Midbrain (tissue), 1 donor: Measurements from ENCODE around the gene ACOT8.
"Not testable (repeated sequence)": the region's sequence is repeated elsewhere in the genome, so short reads cannot be mapped to it uniquely, and the experiment has no call there.

Experiments used
- DNase-seq: peaks from one replicate; lab custom pipeline; 2025; lab: John Stamatoyannopoulos, UW

Gene ACOT8

GRCh38 chr20:45827030-45827652 lies 30.1 kb downstream of the ACOT8 start, which contains the start of gene TNNC2:
TNNC2 (minus strand) TSS chr20:45827312; CDS start chr20:45827248, 64 bp downstream.
- no peak for DNase-seq

DNA sequence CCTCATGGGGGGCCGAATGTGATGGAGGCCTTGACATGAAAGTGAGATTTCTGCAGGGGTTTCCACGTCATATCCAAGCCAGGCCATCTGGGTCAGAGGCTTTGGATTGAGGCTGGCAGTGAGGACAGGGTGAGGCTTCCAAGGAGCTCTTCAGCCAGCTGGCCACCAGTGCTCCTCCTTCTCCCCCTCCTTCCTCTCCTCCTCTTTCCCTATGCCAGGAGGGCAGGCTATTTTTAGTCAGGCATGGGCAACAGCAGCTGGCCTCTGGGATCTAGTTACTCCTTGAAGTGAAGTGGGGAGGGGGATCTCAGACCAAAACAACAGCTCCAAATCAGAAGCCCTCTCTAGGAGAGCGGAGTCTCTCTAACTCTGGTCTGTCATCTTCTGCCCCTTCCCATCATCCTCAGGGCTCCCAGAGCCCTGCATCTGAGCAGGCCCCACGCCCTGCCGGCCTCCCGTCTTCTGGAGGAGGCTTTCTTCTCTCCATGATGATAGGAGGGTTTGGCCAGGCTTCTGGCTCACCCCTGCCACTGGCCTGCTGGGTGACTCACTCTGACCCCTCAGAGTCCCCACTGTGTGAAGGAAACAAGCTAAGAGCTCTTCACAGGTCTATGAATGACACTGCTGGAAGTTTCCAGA lies 30.7 kb downstream of the ACOT8 start:
- DNase-seq: no peak

GRCh38 chr20:45823949-45824835 lies 33.0 kb downstream of the ACOT8 start:
- no peak for DNase-seq

DNA sequence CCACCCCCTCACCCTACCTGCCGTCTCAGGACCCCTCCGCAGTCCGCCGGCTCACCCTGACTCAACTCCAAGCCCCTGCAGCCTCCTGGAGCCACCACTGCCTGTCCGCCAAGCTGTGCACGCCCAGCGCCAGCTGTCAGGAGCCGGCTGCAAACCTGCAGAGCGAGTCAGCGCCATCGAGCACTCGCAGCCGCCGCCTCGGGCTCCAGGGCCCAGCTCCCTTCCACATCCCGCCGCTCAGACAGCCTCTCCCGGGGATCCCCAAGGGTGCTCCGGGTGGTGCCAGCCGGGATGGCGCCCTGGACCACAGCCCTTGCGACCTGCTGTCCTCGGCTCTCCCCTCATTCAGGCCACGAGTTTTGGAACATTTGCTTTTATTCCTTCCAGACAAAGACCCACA lies 34.3 kb downstream of the ACOT8 start:
- no peak for DNase-seq

- no peak for DNase-seq
Observed at GRCh38 chr20:45821947-45822346, 35.2 kb downstream of the ACOT8 start.

DNA sequence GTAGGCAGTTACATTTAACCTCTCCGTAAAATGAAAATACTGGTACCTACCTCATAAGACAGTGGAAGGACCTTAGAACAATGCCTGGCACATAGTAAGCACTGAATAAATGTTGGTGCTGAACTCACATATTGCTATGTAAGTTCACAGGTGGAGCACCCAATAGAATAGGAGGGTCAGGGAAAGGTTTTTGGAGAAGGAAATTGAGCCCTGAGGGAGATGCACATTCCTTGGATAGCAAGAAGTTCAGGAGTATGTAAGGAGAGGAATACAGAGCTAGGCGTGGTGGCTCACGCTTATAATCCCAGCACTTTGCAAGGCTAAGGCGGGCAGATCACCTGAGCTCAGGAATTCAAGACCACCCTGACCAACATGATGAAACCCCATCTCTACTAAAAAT lies 37.7 kb downstream of the ACOT8 start:
- no peak for DNase-seq

GRCh38 chr20:45818239-45818638 lies 39.0 kb downstream of the ACOT8 start:
- no peak for DNase-seq

DNA sequence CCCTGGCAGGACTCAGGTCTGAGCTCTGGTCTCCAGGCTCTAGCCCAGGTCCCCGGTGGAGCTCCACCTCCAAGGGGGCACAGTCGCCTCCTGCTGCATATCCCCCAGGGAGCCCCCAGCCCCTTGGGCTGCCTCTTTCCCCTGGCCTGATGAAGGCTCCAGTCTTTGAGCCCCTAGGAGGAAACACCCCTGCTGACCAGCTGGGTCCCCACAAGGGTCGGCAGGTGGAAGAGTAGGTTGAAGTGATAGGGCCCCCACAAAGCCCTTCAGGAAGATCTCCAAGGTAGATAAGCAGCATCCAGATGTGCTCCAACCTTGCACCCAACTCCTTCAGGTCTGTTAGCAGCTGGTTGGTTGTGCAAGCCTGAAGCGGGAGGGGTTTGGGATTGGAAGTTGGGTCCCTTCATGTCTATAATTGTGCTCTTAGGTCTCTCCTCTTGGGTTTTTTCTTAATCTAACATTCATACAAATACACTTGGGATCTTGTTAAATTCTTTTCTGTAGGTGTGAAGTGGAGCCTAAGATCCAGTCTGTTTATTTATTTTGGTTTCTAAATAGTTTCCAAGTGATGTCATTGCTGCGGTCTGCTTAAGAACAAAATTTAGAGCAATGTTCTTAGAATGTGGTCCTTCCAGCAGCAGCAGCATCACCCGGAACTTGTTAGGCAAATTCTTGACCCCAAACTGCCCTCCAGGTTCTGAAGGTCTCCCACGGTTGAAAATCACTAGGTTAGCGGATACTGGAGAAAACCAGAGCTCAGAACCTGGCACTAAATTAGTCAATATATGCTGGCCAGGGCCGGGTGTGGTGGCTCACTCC lies 39.6 kb downstream of the ACOT8 start:
- no peak for DNase-seq

GRCh38 chr20:45816951-45817350 lies 40.2 kb downstream of the ACOT8 start:
- no peak for DNase-seq

- DNase-seq: no peak
Observed at GRCh38 chr20:45814314-45814713, 42.9 kb downstream of the ACOT8 start.

- no peak for DNase-seq
Observed at GRCh38 chr20:45813489-45813888, 43.7 kb downstream of the ACOT8 start.

GRCh38 chr20:45813006-45813340 lies 44.2 kb downstream of the ACOT8 start:
- DNase-seq: no peak

DNA sequence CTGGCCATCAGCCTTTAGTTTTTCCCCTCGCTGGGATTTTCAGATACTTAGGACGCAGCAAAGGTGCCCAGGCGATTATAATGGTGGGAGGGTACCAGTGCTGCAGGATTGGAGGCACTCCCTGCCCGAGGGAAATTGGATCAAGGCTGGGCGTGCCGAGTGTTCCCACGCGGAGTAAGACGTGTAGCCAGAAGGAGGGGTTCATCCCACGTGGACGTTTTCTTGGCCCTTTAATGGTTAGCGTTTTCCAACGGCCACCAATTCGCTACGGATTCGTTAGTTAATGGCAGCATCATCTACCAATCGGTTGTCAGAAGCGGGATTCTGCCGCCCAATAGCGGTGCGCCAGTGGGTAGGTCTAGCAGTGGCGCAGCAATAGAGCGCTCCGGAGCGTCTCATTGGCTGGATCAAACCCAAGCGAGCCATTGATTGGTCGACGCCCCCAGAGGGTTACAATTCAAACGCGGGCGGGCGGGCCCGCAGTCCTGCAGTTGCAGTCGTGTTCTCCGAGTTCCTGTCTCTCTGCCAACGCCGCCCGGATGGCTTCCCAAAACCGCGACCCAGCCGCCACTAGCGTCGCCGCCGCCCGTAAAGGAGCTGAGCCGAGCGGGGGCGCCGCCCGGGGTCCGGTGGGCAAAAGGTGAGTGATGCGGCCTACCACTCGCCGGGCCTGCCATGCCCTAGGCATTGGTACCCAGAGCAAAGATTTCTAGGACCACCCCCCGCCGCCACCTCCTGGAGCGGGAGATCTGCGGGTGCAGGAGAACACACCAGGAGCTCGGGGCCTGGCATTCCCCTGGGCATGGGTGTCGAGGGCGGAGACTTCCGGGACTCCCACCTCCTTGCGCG lies 44.8 kb downstream of the ACOT8 start, which contains the start of gene UBE2C:
Gene UBE2C, plus strand, starts transcription at position 488 of the 849 bp plus-strand sequence. Its CDS starts 52 bp downstream, at position 540.
- DNase-seq: peak; percentile 99

DNA sequence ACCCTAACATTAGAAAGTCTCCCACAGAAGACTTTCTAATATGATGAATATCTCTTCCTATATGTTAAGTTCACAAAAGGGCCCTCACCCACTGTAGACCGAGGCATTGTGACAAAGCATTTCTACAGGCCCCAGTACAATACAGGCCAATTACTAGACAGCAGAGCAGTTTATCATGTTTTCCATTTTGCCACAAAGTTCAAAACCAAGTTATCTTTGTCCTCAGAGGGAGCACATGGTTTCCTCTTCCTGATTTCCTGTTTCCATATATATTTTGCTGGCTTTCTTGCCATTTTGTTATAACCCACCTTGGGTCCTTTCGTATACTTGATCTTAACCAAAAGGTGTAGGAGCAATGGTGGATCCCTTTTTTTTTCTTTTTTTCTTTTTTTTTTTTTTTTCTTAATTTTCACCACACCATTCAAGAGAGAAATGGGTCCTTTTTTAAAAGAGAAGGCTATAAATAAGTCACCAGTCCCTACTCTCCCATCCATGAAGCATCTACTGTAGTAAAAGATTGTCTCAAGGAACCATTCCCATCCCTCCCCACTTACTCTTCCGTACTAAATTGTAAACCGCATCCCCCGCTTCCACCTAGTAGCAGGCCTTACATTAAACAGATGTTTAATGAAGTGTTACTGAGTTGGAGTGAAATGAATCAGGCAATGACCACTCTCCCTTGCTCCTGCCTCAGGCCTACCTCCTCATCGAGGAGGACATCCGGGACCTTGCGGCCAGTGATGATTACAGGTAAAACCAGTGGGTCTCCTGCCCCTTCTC lies 46.8 kb downstream of the ACOT8 start:
- no peak for DNase-seq

DNA sequence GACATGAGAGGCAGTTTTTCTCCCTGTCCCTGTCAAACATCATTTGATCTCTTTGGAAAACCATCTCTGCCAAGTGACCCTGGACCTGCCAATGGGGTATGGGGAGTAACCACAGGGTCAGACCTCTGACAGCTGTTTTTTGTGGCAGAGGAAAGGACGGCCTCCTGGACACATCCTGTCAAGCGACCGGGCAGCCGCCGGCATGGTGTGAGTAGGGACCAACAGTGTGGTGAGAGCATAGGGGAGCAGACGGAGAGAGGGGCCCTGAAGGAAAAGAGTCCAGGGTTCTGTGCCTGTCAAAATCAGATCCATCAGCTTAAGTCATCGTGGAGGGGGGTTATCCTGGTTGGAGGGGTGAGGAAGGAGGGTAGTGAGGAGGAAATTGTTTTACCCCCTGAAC lies 55.3 kb downstream of the ACOT8 start:
- no peak for DNase-seq

- DNase-seq: peak; percentile 19
Observed at GRCh38 chr20:45798935-45799642, 58.1 kb downstream of the ACOT8 start.

- not testable (repeated sequence) for DNase-seq
Observed at GRCh38 chr20:45797955-45798354, 59.2 kb downstream of the ACOT8 start.

- not testable (repeated sequence) for DNase-seq
Observed at GRCh38 chr20:45797510-45797909, 59.7 kb downstream of the ACOT8 start.

- no peak for DNase-seq
Observed at GRCh38 chr20:45796337-45797065, 60.7 kb downstream of the ACOT8 start.
